Activated naive CD4-positive, alpha-beta T cell treated with anti-CD3 and anti-CD28 coated beads, Interleukin-2, amount 50 U/mL, for 72 hours (primary cell): ENCODE measurements around the gene IFNA8. TPM values are rescaled to one million over a fixed set of nuclear protein-coding genes. Genes with fewer than 3 reads are reported as not detected.

Experiments used
- ATAC-seq, 2 donors: fragments of 150-1000 bp; cut with Tn5 transposase; 2 replicates each; pipeline ENCODE4 v1.10.0; 2021; ENCODE audit warnings: mild to moderate bottlenecking in 2 of 2, moderate library complexity in 2 of 2
- DNase-seq, 2 donors: peaks; one replicate each; pipeline ENCODE4 v3.0.0; 2021 to 2022; ENCODE audit warnings: low spot score in 2 of 2
- H3K27ac Mint-ChIP-seq, 2 donors: one replicate each; pipeline ENCODE4 v1.8.0; 2022; ENCODE audit warnings: mild to moderate bottlenecking in 2 of 2, mixed read lengths in 2 of 2
- H3K36me3 Mint-ChIP-seq, 2 donors: one replicate each; pipeline ENCODE4 v1.8.0; 2022; ENCODE audit warnings: mixed read lengths in 2 of 2
- H3K9me3 Mint-ChIP-seq, 2 donors: one replicate each; pipeline ENCODE4 v1.8.0; 2022; ENCODE audit warnings: mixed read lengths in 2 of 2
- total RNA-seq, 2 donors: library from RNA; stranded (reverse); gene quantifications; one replicate each; pipeline ENCODE4 v1.2.3, GENCODE V29; 2022

IFNA8 gene
- total RNA-seq, 2 donors from 2014 or later: not detected

GRCh38 chr9:21455320-21455719 is 46.4 kb downstream of the IFNA8 start:
- DNase-seq (no peak), ATAC-seq (peak; percentile 40 to 82)
- H3K9me3 Mint-ChIP-seq: no peaks in the 10 kb centered on the region
- H3K27ac Mint-ChIP-seq: no peak overlapping the region
- H3K36me3 Mint-ChIP-seq: no peaks in the 10 kb centered on the region

Other genes starting within 250 kb of the IFNA8 start
- gene IFNA21, start 242.5 kb upstream of the IFNA8 start, total RNA-seq: not detected
- gene IFNA4, start 221.5 kb upstream of the IFNA8 start, total RNA-seq: not detected
- not detected for gene IFNA7, start 206.9 kb upstream of the IFNA8 start, total RNA-seq
- not detected for gene IFNA10, start 202.0 kb upstream of the IFNA8 start, total RNA-seq
- gene IFNA16, start 191.8 kb upstream of the IFNA8 start, total RNA-seq: not detected
- not detected for gene IFNA17, start 180.9 kb upstream of the IFNA8 start, total RNA-seq
- not detected for gene IFNA14, start 169.1 kb upstream of the IFNA8 start, total RNA-seq
- not detected for gene IFNA5, start 103.8 kb upstream of the IFNA8 start, total RNA-seq
- gene KLHL9, start 73.7 kb upstream of the IFNA8 start, total RNA-seq: 10 to 100 TPM; 14.6 to 14.8 TPM
- gene IFNA6, start 58.2 kb upstream of the IFNA8 start, total RNA-seq: not detected
- gene IFNA13, start 41.1 kb upstream of the IFNA8 start, total RNA-seq: not detected
- gene IFNA2, start 23.7 kb upstream of the IFNA8 start, total RNA-seq: not detected
- gene IFNA1, start 31.3 kb downstream of the IFNA8 start, total RNA-seq: not detected
- not detected for gene IFNE, start 73.2 kb downstream of the IFNA8 start, total RNA-seq